Measurements from ENCODE around the gene CCNO.

Gene CCNO

GRCh38 chr5:55232985-55233928 is at the start of gene CCNO:
Gene CCNO (minus strand): TSS chr5:55233608. CDS start chr5:55233523, 85 bp downstream.
- DNase-seq: peak; percentile 78

- no peak for DNase-seq
Observed at GRCh38 chr5:55278778-55279177, 45.4 kb upstream of the CCNO start.

- no peak for DNase-seq
Observed at GRCh38 chr5:55276771-55277170, 43.4 kb upstream of the CCNO start.

- no peak for DNase-seq
Observed at GRCh38 chr5:55258339-55258738, 24.9 kb upstream of the CCNO start.

GRCh38 chr5:55254802-55255201 is 21.4 kb upstream of the CCNO start:
- no peak for DNase-seq

- no peak for DNase-seq
Observed at GRCh38 chr5:55250064-55250463, 16.7 kb upstream of the CCNO start.

GRCh38 chr5:55241746-55242145 is 8.3 kb upstream of the CCNO start:
- DNase-seq: no peak

GRCh38 chr5:55236800-55237199 is 3.4 kb upstream of the CCNO start:
- DNase-seq: no peak

GRCh38 chr5:55234121-55234700 is 803 bp upstream of the CCNO start:
- DNase-seq: no peak

GRCh38 chr5:55232271-55232984 is 980 bp downstream of the CCNO start:
- no peak for DNase-seq

- no peak for DNase-seq
Observed at GRCh38 chr5:55231919-55232270, 1.5 kb downstream of the CCNO start.

GRCh38 chr5:55231029-55231918 is 2.1 kb downstream of the CCNO start:
- no peak for DNase-seq

- DNase-seq: no peak
Observed at GRCh38 chr5:55230086-55230629, 3.2 kb downstream of the CCNO start.

- no peak for DNase-seq
Observed at GRCh38 chr5:55227664-55228430, 5.6 kb downstream of the CCNO start.

- DNase-seq: peak; percentile 63
Observed at GRCh38 chr5:55226934-55227663, 6.3 kb downstream of the CCNO start, which contains the start of gene MCIDAS. Gene MCIDAS (minus strand): TSS chr5:55227315. CDS start chr5:55227138, 177 bp downstream.

- peak; percentile 75 for DNase-seq
Observed at GRCh38 chr5:55226027-55226933, 7.1 kb downstream of the CCNO start.

GRCh38 chr5:55225346-55225745 is 8.1 kb downstream of the CCNO start:
- no peak for DNase-seq

- DNase-seq: no peak
Observed at GRCh38 chr5:55223812-55224240, 9.6 kb downstream of the CCNO start.

- DNase-seq: no peak
Observed at GRCh38 chr5:55222985-55223811, 10.2 kb downstream of the CCNO start.

Data from NCI-H1436 (cell line).